ENCODE data around the gene TBC1D4. TPM values are rescaled to one million over a fixed set of nuclear protein-coding genes. Genes with fewer than 3 reads are reported as not detected.

The TBC1D4 gene
- total RNA-seq, 1 experiment from 2014 or later, result 15.1 TPM

GRCh38 chr13:75356421-75356820 lies 125.5 kb downstream of the TBC1D4 start:
- Histone ChIP-seq H3K79me2 (ENCODE audit: low read length) (no peaks in the 10 kb centered on the region), H4K20me1 (ENCODE audit: low read length) (no peaks in the 10 kb centered on the region), H3K27me3 (ENCODE audit: low read length) (no peaks in the 10 kb centered on the region), H3K9me2 (replicated peaks; ENCODE audit: low read length) (no peaks in the 10 kb centered on the region), H3K4me2 (ENCODE audit: low read length) (no peak overlapping the region), H3K9ac (ENCODE audit: low read length) (no peak overlapping the region), H3K36me3 (ENCODE audit: low read depth, low read length) (no peaks in the 10 kb centered on the region), H3K4me3 (ENCODE audit: low read length) (no peak overlapping the region), H3K9me3 (ENCODE audit: low read length) (no peaks in the 10 kb centered on the region), H3K4me1 (ENCODE audit: insufficient read depth, low read length) (peaks cover 23% of the 10 kb centered on the region), H3F3A (ENCODE audit: low read length, unreplicated experiment) (peaks cover 5% of the 10 kb centered on the region), H3K27ac (ENCODE audit: low read length) (no peak overlapping the region), H2AFZ (ENCODE audit: low read length) (no peak overlapping the region)
- no TSS peak for BruUV-seq (replicated peaks)
- no peak for DNase-seq
- ChIA-PET CTCF (no interaction called here), POLR2A (ENCODE audit: unreplicated experiment) (no interaction called here)
- ATAC-seq, result no peak
- intact Hi-C loops (cut with micrococcal nuclease), result no loop called here
- TF ChIP-seq EZH2phosphoT487 (IDR thresholded peaks at IDR 0.05; ENCODE audit: borderline replicate concordance, low read length), result no peak
- no peak for TF ChIP-seq CTCF (conservative IDR thresholded peaks at IDR 0.05; ENCODE audit: low read depth, low read length)
- TF ChIP-seq EZH2 (IDR thresholded peaks at IDR 0.05; ENCODE audit: low read length, unreplicated experiment), result no peak

- no peak for DNase-seq
- no TSS peak for BruUV-seq (replicated peaks)
- no peak overlapping the region for H2AFZ ChIP-seq (ENCODE audit: low read length)
- H3K27me3 ChIP-seq (ENCODE audit: low read length), result no peaks in the 10 kb centered on the region
- intact Hi-C loops (cut with micrococcal nuclease), result no loop called here
- H3K36me3 ChIP-seq (ENCODE audit: low read depth, low read length), result no peaks in the 10 kb centered on the region
- H3K79me2 ChIP-seq (ENCODE audit: low read length), result no peaks in the 10 kb centered on the region
- H3F3A ChIP-seq (ENCODE audit: low read length, unreplicated experiment), result peaks cover 5% of the 10 kb centered on the region
- no peak overlapping the region for H3K27ac ChIP-seq (ENCODE audit: low read length)
- no peak for TF ChIP-seq CTCF (conservative IDR thresholded peaks at IDR 0.05; ENCODE audit: low read depth, low read length)
- TF ChIP-seq EZH2 (IDR thresholded peaks at IDR 0.05; ENCODE audit: low read length, unreplicated experiment), result no peak
- TF ChIP-seq EZH2phosphoT487 (IDR thresholded peaks at IDR 0.05; ENCODE audit: borderline replicate concordance, low read length), result no peak
- H3K4me2 ChIP-seq (ENCODE audit: low read length), result no peak overlapping the region
- ChIA-PET POLR2A (ENCODE audit: unreplicated experiment) (no interaction called here), CTCF (no interaction called here)
- H3K4me1 ChIP-seq (ENCODE audit: insufficient read depth, low read length), result peaks cover 23% of the 10 kb centered on the region
- ATAC-seq, result no peak
- H3K4me3 ChIP-seq (ENCODE audit: low read length), result no peak overlapping the region
- H3K9me3 ChIP-seq (ENCODE audit: low read length), result no peaks in the 10 kb centered on the region
- H3K9me2 ChIP-seq (replicated peaks; ENCODE audit: low read length), result no peaks in the 10 kb centered on the region
- no peaks in the 10 kb centered on the region for H4K20me1 ChIP-seq (ENCODE audit: low read length)
- no peak overlapping the region for H3K9ac ChIP-seq (ENCODE audit: low read length)
Observed at GRCh38 chr13:75355609-75356008, 126.4 kb downstream of the TBC1D4 start.

GRCh38 chr13:75353781-75354193 lies 128.2 kb downstream of the TBC1D4 start:
- ATAC-seq (no peak), DNase-seq (no peak)
- H3K4me2 ChIP-seq (ENCODE audit: low read length), result no peak overlapping the region
- no peaks in the 10 kb centered on the region for H4K20me1 ChIP-seq (ENCODE audit: low read length)
- peaks cover 1% of the 10 kb centered on the region for H3F3A ChIP-seq (ENCODE audit: low read length, unreplicated experiment)
- POLR2A ChIA-PET (ENCODE audit: unreplicated experiment), result no interaction called here
- H3K36me3 ChIP-seq (ENCODE audit: low read depth, low read length), result no peaks in the 10 kb centered on the region
- no TSS peak for BruUV-seq (replicated peaks)
- TF ChIP-seq EZH2phosphoT487 (IDR thresholded peaks at IDR 0.05; ENCODE audit: borderline replicate concordance, low read length) (no peak), EZH2 (IDR thresholded peaks at IDR 0.05; ENCODE audit: low read length, unreplicated experiment) (no peak), CTCF (conservative IDR thresholded peaks at IDR 0.05; ENCODE audit: low read depth, low read length) (no peak)
- H3K9ac ChIP-seq (ENCODE audit: low read length), result no peak overlapping the region
- intact Hi-C loops (cut with micrococcal nuclease), result no loop called here
- CTCF ChIA-PET, result no interaction called here
- no peak overlapping the region for H3K27ac ChIP-seq (ENCODE audit: low read length)
- no peaks in the 10 kb centered on the region for H3K9me2 ChIP-seq (replicated peaks; ENCODE audit: low read length)
- no peak overlapping the region for H2AFZ ChIP-seq (ENCODE audit: low read length)
- peaks cover 24% of the 10 kb centered on the region for H3K4me1 ChIP-seq (ENCODE audit: insufficient read depth, low read length)
- H3K9me3 ChIP-seq (ENCODE audit: low read length), result no peaks in the 10 kb centered on the region
- no peaks in the 10 kb centered on the region for H3K27me3 ChIP-seq (ENCODE audit: low read length)
- no peaks in the 10 kb centered on the region for H3K79me2 ChIP-seq (ENCODE audit: low read length)
- no peak overlapping the region for H3K4me3 ChIP-seq (ENCODE audit: low read length)
